ENCODE measurements around the gene RWDD4.

RWDD4 gene

DNA sequence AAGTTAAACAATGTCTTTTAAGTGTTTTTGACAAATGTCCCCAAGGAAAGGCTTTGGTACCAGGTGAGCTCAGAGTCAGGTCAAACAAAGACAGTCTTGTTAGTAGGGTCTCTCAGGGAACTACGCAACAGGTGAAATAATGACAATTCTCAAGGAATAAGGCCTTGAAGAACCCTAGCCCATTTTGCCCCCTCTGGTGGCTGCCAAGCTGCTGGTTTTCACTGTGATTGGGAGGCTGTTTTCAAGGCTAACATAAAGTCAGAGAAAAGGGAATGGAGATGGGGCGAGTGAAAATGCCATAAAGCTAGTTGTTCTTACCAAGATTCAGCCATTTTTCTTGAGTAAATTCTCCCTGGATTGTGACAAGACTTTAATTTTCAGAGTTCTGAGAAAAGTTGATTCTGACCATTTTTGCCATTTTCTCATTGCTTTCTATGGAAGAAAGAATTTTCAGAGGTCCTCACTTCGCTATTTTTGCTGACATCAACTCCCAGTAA, 58.7 kb downstream of the RWDD4 start:
- DNase-seq (ENCODE audit: low read depth in 2 of 2) = no peak

DNA sequence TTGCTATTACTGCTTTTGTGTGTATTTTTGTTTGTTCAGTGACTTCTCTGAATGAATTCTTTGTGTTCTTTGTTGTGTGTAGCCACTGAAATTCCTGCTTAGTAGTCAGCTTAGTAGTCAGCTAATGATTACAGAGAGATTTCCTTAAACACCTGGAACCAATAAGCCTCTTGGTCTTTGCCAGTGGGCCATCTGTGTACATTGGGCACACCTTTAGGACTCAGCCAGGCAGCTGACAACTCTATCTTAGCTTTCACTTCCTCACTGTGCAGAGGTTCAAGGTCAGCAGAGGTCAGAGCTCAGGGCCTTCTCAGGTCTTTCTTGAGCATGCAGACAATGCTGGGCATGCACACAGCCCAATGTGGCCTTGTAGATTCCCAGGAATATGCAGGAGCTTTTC, 59.3 kb downstream of the RWDD4 start:
- DNase-seq (ENCODE audit: low read depth in 2 of 2) = no peak

- no peak for DNase-seq (ENCODE audit: low read depth in 2 of 2)
Measured at GRCh38 chr4:183599284-183599683, 59.7 kb downstream of the RWDD4 start.

DNA sequence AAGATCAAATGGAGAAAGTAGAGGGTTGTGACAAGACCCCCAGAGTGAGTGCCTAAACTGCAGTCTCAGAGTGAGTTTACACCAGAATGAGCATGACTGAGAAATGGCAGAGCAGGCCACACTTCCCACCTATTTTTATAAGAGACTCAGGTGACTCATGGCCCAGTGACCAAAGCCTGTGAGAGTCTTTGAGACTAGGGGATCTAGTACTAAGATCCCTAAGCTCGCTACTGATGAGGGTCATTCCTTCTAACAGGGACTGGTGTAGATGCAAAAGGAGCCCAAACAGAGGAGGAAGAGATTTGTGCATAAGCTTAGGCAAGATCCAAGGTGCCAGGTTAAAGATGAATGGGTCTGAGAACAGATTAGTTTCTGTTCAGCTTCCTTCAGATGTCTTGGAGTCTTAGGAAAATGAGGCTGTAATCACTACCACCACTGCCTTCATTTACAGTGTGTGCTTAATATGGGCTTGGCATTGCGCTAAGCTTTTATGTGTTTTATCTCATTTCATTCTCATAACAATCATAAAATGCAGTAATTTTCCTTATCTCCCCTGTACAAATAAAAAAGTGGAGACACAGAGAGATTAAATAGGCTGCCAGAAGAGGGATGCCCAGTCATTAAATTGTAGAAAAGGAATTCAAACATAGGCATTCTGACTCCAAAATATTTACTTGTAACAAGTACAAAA, 62.8 kb downstream of the RWDD4 start:
- no peak for DNase-seq (ENCODE audit: low read depth in 2 of 2)

- no peak for DNase-seq (ENCODE audit: low read depth in 2 of 2)
Measured at GRCh38 chr4:183594823-183595222, 64.2 kb downstream of the RWDD4 start.

- no peak for DNase-seq (ENCODE audit: low read depth in 2 of 2)
Measured at GRCh38 chr4:183591301-183591700, 67.7 kb downstream of the RWDD4 start.
